Measurements from ENCODE around the gene TOP1.

The TOP1 gene

GRCh38 chr20:41004531-41005360 is 23.9 kb upstream of the TOP1 start:
- no peak for DNase-seq

- DNase-seq: peak; percentile 63
Observed at GRCh38 chr20:41005361-41005729, 23.3 kb upstream of the TOP1 start.

- DNase-seq: no peak
Observed at GRCh38 chr20:41006126-41006935, 22.3 kb upstream of the TOP1 start.

GRCh38 chr20:41006936-41007474 is 21.6 kb upstream of the TOP1 start:
- DNase-seq: no peak

GRCh38 chr20:41007481-41007880 is 21.1 kb upstream of the TOP1 start:
- no peak for DNase-seq

- DNase-seq: no peak
Observed at GRCh38 chr20:41009946-41010345, 18.7 kb upstream of the TOP1 start.

GRCh38 chr20:41011551-41012067 is 17.0 kb upstream of the TOP1 start:
- DNase-seq: no peak

GRCh38 chr20:41014561-41015088 is 14.0 kb upstream of the TOP1 start:
- no peak for DNase-seq

- no peak for DNase-seq
Observed at GRCh38 chr20:41017448-41018042, 11.1 kb upstream of the TOP1 start.

GRCh38 chr20:41018153-41018552 is 10.5 kb upstream of the TOP1 start:
- no peak for DNase-seq

- no peak for DNase-seq
Observed at GRCh38 chr20:41023549-41023948, 5.1 kb upstream of the TOP1 start.

GRCh38 chr20:41027366-41027765 is 1.3 kb upstream of the TOP1 start:
- no peak for DNase-seq

- DNase-seq: no peak
Observed at GRCh38 chr20:41027872-41028358, 707 bp upstream of the TOP1 start.

- peak; percentile 74 for DNase-seq
Observed at GRCh38 chr20:41029150-41029901, 704 bp downstream of the TOP1 start.

GRCh38 chr20:41030061-41030460 is 1.4 kb downstream of the TOP1 start:
- no peak for DNase-seq

GRCh38 chr20:41030531-41031242 is 2.1 kb downstream of the TOP1 start:
- DNase-seq: no peak

GRCh38 chr20:41031243-41031619 is 2.6 kb downstream of the TOP1 start:
- DNase-seq: no peak

GRCh38 chr20:41032271-41032670 is 3.6 kb downstream of the TOP1 start:
- no peak for DNase-seq

GRCh38 chr20:41034239-41034638 is 5.6 kb downstream of the TOP1 start:
- DNase-seq: no peak

- DNase-seq: no peak
Observed at GRCh38 chr20:41035207-41035606, 6.6 kb downstream of the TOP1 start.

GRCh38 chr20:41037179-41037578 is 8.6 kb downstream of the TOP1 start:
- no peak for DNase-seq

Data from right forelimb (tissue), 1 donor.